Mucosa of rectum (tissue), 2 donors: Measurements from ENCODE around the gene SYPL1.

Source experiments
- H3K27ac ChIP-seq, 2 donors: one replicate each; pipeline ENCODE4 v1.7.0; 2013; ENCODE audit warnings: inconsistent platforms in 2 of 2, low read depth in 2 of 2, low read length in 2 of 2
- H3K27me3 ChIP-seq, 2 donors: one replicate each; pipeline ENCODE4 v1.7.0; 2013; ENCODE audit warnings: low read length in 2 of 2; ENCODE audit not compliant: control insufficient read depth in 2 of 2, insufficient read depth in 2 of 2
- H3K36me3 ChIP-seq, 2 donors: one replicate each; pipeline ENCODE4 v1.7.0; 2013; ENCODE audit warnings: low read length in 2 of 2; ENCODE audit not compliant: control insufficient read depth in 2 of 2, insufficient read depth in 2 of 2
- H3K4me1 ChIP-seq, 2 donors: one replicate each; pipeline ENCODE4 v1.7.0; 2013; ENCODE audit warnings: low read length in 2 of 2, mild to moderate bottlenecking in 1 of 2; ENCODE audit not compliant: control insufficient read depth in 2 of 2, insufficient read depth in 2 of 2
- H3K4me3 ChIP-seq, 2 donors: one replicate each; pipeline ENCODE4 v1.7.0; 2013; ENCODE audit warnings: low read length in 2 of 2
- H3K9ac ChIP-seq, 2 donors: one replicate each; pipeline ENCODE4 v1.7.0; 2013; ENCODE audit warnings: low read length in 2 of 2, low read depth in 1 of 2, mild to moderate bottlenecking in 1 of 2
- H3K9me3 ChIP-seq, 2 donors: one replicate each; pipeline ENCODE4 v1.7.0; 2013; ENCODE audit warnings: low read length in 2 of 2; ENCODE audit not compliant: control insufficient read depth in 2 of 2
- donor health status: healthy.
- donor health status: Normal muscosa, but diverticular disease.

The SYPL1 gene

GRCh38 chr7:106063024-106063423, 49.1 kb downstream of the SYPL1 start:
- Histone ChIP-seq H3K4me1 (peaks cover 21 to 28% of the 10 kb centered on the region in 2 donors), H3K36me3 (no peaks in the 10 kb centered on the region), H3K4me3 (no peak overlapping the region), H3K27me3 (no peaks in the 10 kb centered on the region), H3K9me3 (no peaks in the 10 kb centered on the region), H3K27ac (no peak overlapping the region), H3K9ac (no peak overlapping the region)

GRCh38 chr7:106062521-106062931, 49.6 kb downstream of the SYPL1 start:
- Histone ChIP-seq H3K9me3 (no peaks in the 10 kb centered on the region), H3K27me3 (no peaks in the 10 kb centered on the region), H3K27ac (peak overlapping the region in 1 of 2 donors; percentile 40), H3K4me3 (no peak overlapping the region), H3K4me1 (peaks cover 21 to 28% of the 10 kb centered on the region in 2 donors), H3K36me3 (no peaks in the 10 kb centered on the region), H3K9ac (no peak overlapping the region)

DNA sequence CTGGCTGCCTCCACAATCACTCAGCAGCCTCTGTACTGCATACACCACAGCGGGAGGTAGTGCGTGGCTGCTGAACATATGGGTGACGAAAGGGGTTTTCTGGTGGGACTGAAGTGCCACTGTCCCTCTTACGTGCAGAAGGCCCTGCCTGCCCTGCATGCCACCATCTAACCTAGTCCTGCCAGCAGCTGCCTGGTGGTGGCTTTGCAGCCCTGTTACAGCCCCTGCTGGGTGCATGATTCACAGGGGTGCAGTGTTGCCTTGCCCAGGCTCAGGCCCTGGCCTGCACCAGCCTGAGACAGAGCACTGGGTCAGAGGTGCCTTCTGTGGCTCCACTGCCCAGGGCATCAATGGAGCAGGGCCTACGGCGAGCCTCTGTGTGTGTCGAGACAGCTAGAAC, 50.1 kb downstream of the SYPL1 start:
- H3K4me1 ChIP-seq = peaks cover 21 to 28% of the 10 kb centered on the region in 2 donors
- H3K9me3 ChIP-seq = no peaks in the 10 kb centered on the region
- no peaks in the 10 kb centered on the region for H3K27me3 ChIP-seq
- peak overlapping the region in 1 of 2 donors; percentile 40 for H3K27ac ChIP-seq
- no peaks in the 10 kb centered on the region for H3K36me3 ChIP-seq
- no peak overlapping the region for H3K4me3 ChIP-seq
- H3K9ac ChIP-seq = no peak overlapping the region

GRCh38 chr7:106061301-106061979, 50.7 kb downstream of the SYPL1 start:
- peak overlapping the region in 1 of 2 donors; percentile 40 for H3K27ac ChIP-seq
- no peaks in the 10 kb centered on the region for H3K9me3 ChIP-seq
- no peaks in the 10 kb centered on the region for H3K36me3 ChIP-seq
- H3K4me1 ChIP-seq = peaks cover 21 to 28% of the 10 kb centered on the region in 2 donors
- H3K9ac ChIP-seq = no peak overlapping the region
- no peaks in the 10 kb centered on the region for H3K27me3 ChIP-seq
- no peak overlapping the region for H3K4me3 ChIP-seq

- no peaks in the 10 kb centered on the region for H3K36me3 ChIP-seq
- no peak overlapping the region for H3K27ac ChIP-seq
- no peak overlapping the region for H3K9ac ChIP-seq
- no peaks in the 10 kb centered on the region for H3K27me3 ChIP-seq
- H3K4me3 ChIP-seq = no peak overlapping the region
- peaks cover 21 to 23% of the 10 kb centered on the region in 2 donors for H3K4me1 ChIP-seq
- no peaks in the 10 kb centered on the region for H3K9me3 ChIP-seq
These were observed 51.7 kb downstream of the SYPL1 start for GRCh38 chr7:106060394-106060920.

DNA sequence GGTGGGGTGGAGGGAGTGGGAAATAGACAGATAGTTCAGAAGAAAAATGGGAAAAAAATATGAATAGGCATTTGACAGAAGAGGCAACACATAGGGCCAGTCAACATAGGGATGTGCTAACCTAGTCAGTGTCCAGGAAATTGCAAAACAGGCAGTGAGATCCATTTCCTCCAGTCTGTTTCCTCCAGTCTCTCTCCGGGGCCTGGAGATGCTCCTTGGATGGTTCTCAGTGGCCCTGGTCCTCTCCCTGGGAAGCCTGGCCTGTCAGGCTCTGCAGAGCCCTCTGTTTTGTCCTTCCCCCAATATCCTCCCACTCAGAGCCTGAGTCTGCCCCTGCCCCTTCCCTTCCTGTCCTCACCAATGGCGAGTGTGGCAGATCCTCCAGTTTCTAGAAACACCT, 52.6 kb downstream of the SYPL1 start:
- Histone ChIP-seq H3K27ac (peak overlapping the region in 1 of 2 donors; percentile 52), H3K9ac (no peak overlapping the region), H3K27me3 (no peaks in the 10 kb centered on the region), H3K36me3 (no peaks in the 10 kb centered on the region), H3K4me1 (peaks cover 13 to 14% of the 10 kb centered on the region in 2 donors), H3K9me3 (no peaks in the 10 kb centered on the region), H3K4me3 (no peak overlapping the region)

- peak overlapping the region in 1 of 2 donors; percentile 52 for H3K27ac ChIP-seq
- no peaks in the 10 kb centered on the region for H3K36me3 ChIP-seq
- H3K9me3 ChIP-seq = no peaks in the 10 kb centered on the region
- peaks cover 10 to 11% of the 10 kb centered on the region in 2 donors for H3K4me1 ChIP-seq
- no peak overlapping the region for H3K9ac ChIP-seq
- no peak overlapping the region for H3K4me3 ChIP-seq
- no peaks in the 10 kb centered on the region for H3K27me3 ChIP-seq
These were observed 53.2 kb downstream of the SYPL1 start for GRCh38 chr7:106058928-106059324.

DNA sequence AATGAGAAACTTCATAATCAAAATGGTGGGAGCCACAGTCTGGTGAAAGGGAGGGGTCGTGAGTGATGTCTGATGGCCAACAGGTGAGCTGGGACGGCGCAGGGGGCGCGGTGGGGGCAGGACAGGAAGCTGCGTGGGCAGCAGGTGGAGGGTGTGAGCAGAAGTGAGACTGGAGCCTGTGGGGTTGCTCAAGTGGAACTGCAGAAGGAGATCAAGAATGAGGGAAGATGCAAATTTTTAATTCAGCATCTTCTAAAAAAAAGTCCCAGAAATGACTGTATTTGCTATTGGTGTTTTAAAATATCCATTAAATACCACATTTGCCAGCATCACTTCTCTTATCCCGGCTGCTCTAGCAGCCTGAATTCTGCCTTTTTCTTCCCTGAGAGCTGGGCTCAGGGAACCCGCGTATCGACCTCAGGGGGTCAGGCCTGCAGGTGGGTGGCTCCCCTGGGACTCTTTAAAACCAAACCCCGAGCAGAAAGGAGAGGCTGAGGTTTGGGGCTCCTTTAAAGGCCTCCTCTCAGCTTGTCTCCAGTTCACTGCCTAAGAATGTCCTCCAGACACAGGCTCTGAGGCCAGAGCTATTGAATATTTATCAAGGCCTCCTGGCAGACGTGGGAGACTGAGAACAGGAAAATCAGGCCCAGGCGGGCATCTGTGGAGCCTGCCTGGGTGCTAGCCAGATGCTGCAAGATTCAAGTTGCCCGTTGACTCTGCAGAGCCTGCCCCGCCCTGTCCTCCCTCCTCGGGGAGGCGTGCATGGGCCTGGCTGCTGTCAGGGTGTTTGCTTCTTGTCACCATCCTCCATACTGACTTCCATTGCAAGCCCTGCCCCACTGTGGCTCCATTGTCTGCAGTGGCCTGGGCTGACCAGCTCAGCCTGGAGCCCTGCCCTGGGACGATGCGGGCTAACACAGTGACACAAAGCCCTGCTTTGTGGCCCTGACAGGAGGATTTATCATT, 53.9 kb downstream of the SYPL1 start:
- no peaks in the 10 kb centered on the region for H3K27me3 ChIP-seq
- no peak overlapping the region for H3K4me3 ChIP-seq
- no peaks in the 10 kb centered on the region for H3K36me3 ChIP-seq
- H3K4me1 ChIP-seq = peaks cover 9 to 10% of the 10 kb centered on the region in 2 donors
- peak overlapping the region in 1 of 2 donors; percentile 52 for H3K27ac ChIP-seq
- H3K9me3 ChIP-seq = no peaks in the 10 kb centered on the region
- no peak overlapping the region for H3K9ac ChIP-seq

DNA sequence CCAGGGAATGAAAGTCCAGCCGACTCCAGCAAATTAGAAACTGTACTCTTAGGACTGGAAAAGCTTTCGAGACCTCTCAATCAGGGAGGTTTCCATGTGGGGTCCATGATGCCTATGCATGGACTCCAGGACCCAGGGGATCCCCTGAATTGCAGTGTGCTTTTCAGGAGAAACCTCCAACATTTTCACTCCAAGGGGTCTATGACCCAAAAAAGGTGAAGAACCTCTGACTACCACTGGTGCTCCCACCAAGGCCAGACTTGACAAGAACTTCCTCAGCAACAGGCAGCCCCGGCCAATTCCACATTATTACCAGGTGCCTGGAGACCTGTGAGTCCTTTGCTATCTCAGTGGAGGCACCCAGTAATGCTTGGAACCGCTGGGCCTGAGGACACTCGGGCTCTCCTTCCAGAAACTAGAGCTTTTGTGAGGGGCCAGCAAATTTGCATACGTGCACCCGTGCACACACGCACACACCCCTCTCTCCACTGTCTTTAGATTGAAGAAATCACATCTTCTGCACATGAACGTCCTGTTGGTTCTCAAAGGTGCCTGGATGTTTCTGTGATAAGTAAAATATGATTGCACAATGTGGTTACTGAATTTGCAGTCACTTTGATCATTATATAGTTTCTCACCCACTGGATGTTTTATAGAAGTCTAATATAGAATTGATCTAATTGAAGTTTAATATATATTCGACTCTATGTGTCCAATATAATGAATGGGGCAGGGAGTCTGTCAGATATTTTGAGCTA, 54.7 kb downstream of the SYPL1 start:
- H3K4me1 ChIP-seq = peaks cover 6 to 8% of the 10 kb centered on the region in 2 donors
- H3K27me3 ChIP-seq = no peaks in the 10 kb centered on the region
- H3K9ac ChIP-seq = no peak overlapping the region
- H3K9me3 ChIP-seq = no peaks in the 10 kb centered on the region
- H3K4me3 ChIP-seq = no peak overlapping the region
- H3K27ac ChIP-seq = no peak overlapping the region
- no peaks in the 10 kb centered on the region for H3K36me3 ChIP-seq
